Testis (tissue), 3 donors: Measurements from ENCODE around the gene SDF2L1. TPM values are rescaled to one million over a fixed set of nuclear protein-coding genes. Genes with fewer than 3 reads are reported as not detected.

Experiments used
- DNase-seq: peaks from one replicate; pipeline ENCODE4 v3.0.0-alpha.2; 2019
- H3K27ac ChIP-seq, 2 donors: fragments of 200-600 bp; sonication (generic); one replicate each; pipeline ENCODE4 v1.5.1; 2019
- H3K27me3 ChIP-seq: fragments of 200-600 bp; sonication (generic); one replicate; pipeline ENCODE4 v1.5.1; 2019
- H3K36me3 ChIP-seq: fragments of 200-600 bp; sonication (generic); one replicate; pipeline ENCODE4 v1.5.1; 2017; ENCODE audit warnings: low read depth; ENCODE audit errors: missing control alignments
- H3K4me1 ChIP-seq: fragments of 200-600 bp; sonication (generic); one replicate; pipeline ENCODE4 v1.5.1; 2019
- H3K4me3 ChIP-seq, 2 donors: fragments of 200-600 bp; sonication (generic); one replicate each; pipeline ENCODE4 v1.5.1; 2017 to 2019
- H3K9me3 ChIP-seq: fragments of 200-600 bp; sonication (generic); one replicate; pipeline ENCODE4 v1.5.1; 2017
- CTCF ChIP-seq, 3 experiments: fragments of 450-650 bp in 2 of 3; fragments of 200-600 bp in 1 of 3; sonication (generic) in 1 of 3; IDR thresholded peaks; one replicate each; pipeline ENCODE4 v1.5.1; 2016 to 2019; ENCODE audit warnings: antibody characterized with exemption in 3 of 3, mild to moderate bottlenecking in 2 of 3, moderate library complexity in 1 of 3
- POLR2A ChIP-seq: fragments of 450-650 bp; IDR thresholded peaks from one replicate; pipeline ENCODE4 v1.6.1; 2017; ENCODE audit warnings: antibody characterized with exemption, mild to moderate bottlenecking, moderate library complexity
- WGBS, 2 donors: methylation state at CpG; one replicate each; pipeline ENCODE4 v1.1.5; 2018; 5-methylcytosine and 5-hydroxymethylcytosine counted together
- intact Hi-C: fragments of 100-400 bp; cut with DNase I; formaldehyde crosslinking; loops from one replicate; pipeline ENCODE4 v1.15.1; 2023; ENCODE audit warnings: low total_unique reads
- polyA plus RNA-seq: library from polyadenylated mRNA; stranded (reverse); fragments of 350-450 nt; fragmentation: Illumina TruSeq; extraction: RNeasy Lipid Tissue Mini Kit (QIAGEN cat#74804); gene quantifications from one replicate; pipeline ENCODE4 v1.2.3, GENCODE V29; 2014; ENCODE audit warnings: low read depth, low replicate concordance; ENCODE audit not compliant: insufficient read depth
- total RNA-seq, 2 donors: library from RNA; depleted of rRNA; stranded (reverse); fragments of >200 nt; gene quantifications; one replicate each; pipeline ENCODE4 v1.2.3, GENCODE V29; 2016

SDF2L1 gene
- total and polyA plus RNA-seq, 3 donors from 2014 or later, result 23.9 to 34.3 (median 33.0) TPM

- DNase-seq, result no peak
- Histone ChIP-seq H3K27me3 (no peaks in the 10 kb centered on the region), H3K27ac (no peak overlapping the region), H3K36me3 (no peaks in the 10 kb centered on the region), H3K4me1 (no peaks in the 10 kb centered on the region), H3K9me3 (no peaks in the 10 kb centered on the region), H3K4me3 (no peak overlapping the region)
- 88 to 90% methylated on average over 19 of the region's 19 CpGs for WGBS, 2 donors
- intact Hi-C loops, result no loop called here
- no peak for TF ChIP-seq CTCF (IDR thresholded peaks at IDR 0.05)
- TF ChIP-seq POLR2A, result no peak
Measured at GRCh38 chr22:21684492-21685163, 42.5 kb downstream of the SDF2L1 start.

GRCh38 chr22:21685164-21685513 is 43.0 kb downstream of the SDF2L1 start:
- intact Hi-C loops, result no loop called here
- H3K36me3 ChIP-seq, result no peaks in the 10 kb centered on the region
- 90 to 97% methylated on average over 7 of the region's 8 CpGs for WGBS, 2 donors

GRCh38 chr22:21686193-21686608 is 44.1 kb downstream of the SDF2L1 start:
- WGBS, 2 donors, result 88 to 100% methylated on average over 1 to 8 of the region's 8 CpGs
- H3K27me3 ChIP-seq, result no peaks in the 10 kb centered on the region
- H3K36me3 ChIP-seq, result no peaks in the 10 kb centered on the region
- H3K4me1 ChIP-seq, result no peaks in the 10 kb centered on the region
- TF ChIP-seq CTCF (IDR thresholded peaks at IDR 0.05) (no peak), POLR2A (no peak)
- H3K4me3 ChIP-seq, result no peak overlapping the region
- no peak for DNase-seq
- H3K9me3 ChIP-seq, result no peaks in the 10 kb centered on the region
- no peak overlapping the region for H3K27ac ChIP-seq
- intact Hi-C loops, result no loop called here

More at GRCh38 chr22:21685164-21685513, 43.0 kb downstream of the SDF2L1 start:
- H3K27ac ChIP-seq, result no peak overlapping the region
- H3K4me3 ChIP-seq, result no peak overlapping the region
- H3K27me3 ChIP-seq, result no peaks in the 10 kb centered on the region
- no peaks in the 10 kb centered on the region for H3K9me3 ChIP-seq
- H3K4me1 ChIP-seq, result no peaks in the 10 kb centered on the region
- DNase-seq, result no peak
- TF ChIP-seq POLR2A (no peak), CTCF (IDR thresholded peaks at IDR 0.05) (no peak)

- H3K9me3 ChIP-seq, result no peaks in the 10 kb centered on the region
- no peaks in the 10 kb centered on the region for H3K4me1 ChIP-seq
- H3K27ac ChIP-seq, result no peak overlapping the region
- TF ChIP-seq POLR2A, result no peak
- TF ChIP-seq CTCF (IDR thresholded peaks at IDR 0.05), result no peak
- no peaks in the 10 kb centered on the region for H3K27me3 ChIP-seq
- no peak overlapping the region for H3K4me3 ChIP-seq
- 81 to 94% methylated on average over 4 to 23 of the region's 23 CpGs for WGBS, 2 donors
- no peaks in the 10 kb centered on the region for H3K36me3 ChIP-seq
- DNase-seq, result no peak
- intact Hi-C loops, result no loop called here
Measured at GRCh38 chr22:21686634-21687393, 44.7 kb downstream of the SDF2L1 start.
